GM18951 (cell line): ENCODE measurements around the gene OOSP3.
"Not testable (repeated sequence)": the region's sequence is repeated elsewhere in the genome, so short reads cannot be mapped to it uniquely, and the experiment has no call there.

ENCODE experiments used
- POLR2A ChIP-seq: IDR thresholded peaks from 4 replicates; pipeline ENCODE4 v1.6.1; 2011; ENCODE audit warnings: mild to moderate bottlenecking; ENCODE audit not compliant: insufficient read length, insufficient read depth; ENCODE audit errors: extremely low read depth
- in situ Hi-C: fragments of 300-500 bp; cut with MboI; formaldehyde crosslinking; loops from one replicate; pipeline ENCODE4 v1.12.0; 2022; ENCODE audit warnings: low sequenced_read_pairs, mixed read lengths, inconsistent platforms; ENCODE audit not compliant: unreplicated experiment

The OOSP3 gene

DNA sequence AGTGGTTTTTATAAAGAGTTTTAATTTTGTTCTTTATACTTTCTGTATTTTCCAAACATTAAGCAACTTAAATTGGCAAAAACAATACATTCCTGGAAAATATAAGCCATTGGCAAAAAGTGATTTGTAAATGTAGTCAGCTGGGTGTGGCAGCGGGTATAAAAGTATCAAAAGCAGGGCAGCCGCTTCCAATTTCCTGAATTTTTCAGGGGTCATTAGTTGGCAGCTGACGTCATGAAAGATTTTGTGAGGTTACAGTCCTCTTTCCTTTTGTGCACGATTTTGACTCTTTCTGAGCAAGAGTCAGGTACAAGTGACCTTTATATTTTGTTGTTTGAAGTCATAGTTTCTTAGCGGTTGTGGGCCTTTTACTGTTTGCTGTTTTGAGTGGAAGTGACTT is at the start of gene OOSP3:
TSS of gene OOSP3 (plus strand) at position 208 of the 400 bp plus-strand sequence. CDS start at position 235, 27 bp downstream.
- in situ Hi-C loops = no loop called here
- TF ChIP-seq POLR2A = no peak

DNA sequence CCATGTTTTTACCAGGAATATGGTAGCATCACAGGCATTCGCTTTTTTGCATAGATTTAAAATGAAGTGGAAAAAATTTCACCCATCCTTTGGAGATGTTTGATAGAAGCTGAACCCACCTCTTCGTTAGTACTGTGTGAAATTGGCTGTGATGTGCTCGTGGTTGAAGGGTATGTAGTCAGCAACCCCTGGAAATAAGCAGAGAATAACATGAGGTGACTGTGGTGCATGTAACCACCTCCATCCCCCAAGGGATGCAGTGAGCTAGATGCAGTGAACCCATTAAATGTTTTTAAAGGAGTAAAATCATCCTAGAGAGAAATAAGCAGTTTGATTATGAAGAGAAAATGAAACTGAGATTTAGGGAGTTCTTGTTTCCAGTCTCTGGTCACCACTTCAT is 49.2 kb upstream of the OOSP3 start:
- in situ Hi-C loops = no loop called here
- no peak for TF ChIP-seq POLR2A

DNA sequence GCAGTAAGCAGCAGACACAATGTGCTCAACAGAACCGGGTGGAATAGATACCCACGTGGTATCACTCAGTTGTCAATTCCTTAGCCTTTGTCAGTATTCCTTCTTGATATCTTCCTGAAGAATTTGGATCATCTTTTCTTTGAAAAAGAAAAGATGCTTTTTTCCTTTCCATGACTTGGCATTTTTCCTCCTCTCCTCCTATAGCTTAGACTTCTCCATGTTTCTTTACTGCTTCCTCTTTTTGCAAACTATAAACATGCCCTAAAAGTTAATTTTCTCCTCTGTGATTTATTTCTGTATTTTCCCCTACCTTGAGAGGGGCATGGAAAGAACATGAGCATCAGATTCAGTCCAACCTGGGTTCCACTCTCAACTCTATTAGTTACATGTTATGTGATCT is 45.0 kb upstream of the OOSP3 start:
- no peak for TF ChIP-seq POLR2A
- in situ Hi-C loops = no loop called here

DNA sequence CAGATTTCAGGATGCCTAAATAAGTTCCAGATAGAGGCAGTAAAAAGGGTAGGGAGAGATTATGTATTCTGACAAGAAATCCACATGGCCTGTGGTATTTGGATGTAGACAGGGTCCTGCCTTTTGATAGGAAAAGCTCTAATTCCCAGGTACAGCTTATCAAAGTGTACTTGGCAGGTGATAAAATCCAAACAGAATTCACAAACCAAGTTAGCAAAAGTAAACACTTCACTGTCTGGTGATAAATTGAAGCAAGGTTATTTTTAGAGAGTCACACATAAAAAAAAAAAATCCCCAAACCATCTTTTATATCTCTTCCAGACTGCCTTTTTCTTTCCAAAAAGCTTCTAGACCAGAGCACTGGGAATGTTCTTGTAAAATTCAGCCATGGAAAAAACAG is 39.0 kb upstream of the OOSP3 start:
- in situ Hi-C loops = no loop called here

GRCh38 chr11:59841514-59841913 is 37.1 kb upstream of the OOSP3 start:
- in situ Hi-C loops = no loop called here

More for the DNA sequence above, 39.0 kb upstream of the OOSP3 start:
- TF ChIP-seq POLR2A = no peak

GRCh38 chr11:59842316-59842715 is 36.3 kb upstream of the OOSP3 start:
- in situ Hi-C loops = no loop called here
- TF ChIP-seq POLR2A = no peak

More at GRCh38 chr11:59841514-59841913, 37.1 kb upstream of the OOSP3 start:
- no peak for TF ChIP-seq POLR2A

- in situ Hi-C loops = no loop called here
- no peak for TF ChIP-seq POLR2A
Measured at GRCh38 chr11:59845399-59845798, 33.2 kb upstream of the OOSP3 start, which contains the start of gene CBLIF. CBLIF (minus strand) TSS chr11:59845499; CDS start chr11:59845453, 46 bp downstream.

DNA sequence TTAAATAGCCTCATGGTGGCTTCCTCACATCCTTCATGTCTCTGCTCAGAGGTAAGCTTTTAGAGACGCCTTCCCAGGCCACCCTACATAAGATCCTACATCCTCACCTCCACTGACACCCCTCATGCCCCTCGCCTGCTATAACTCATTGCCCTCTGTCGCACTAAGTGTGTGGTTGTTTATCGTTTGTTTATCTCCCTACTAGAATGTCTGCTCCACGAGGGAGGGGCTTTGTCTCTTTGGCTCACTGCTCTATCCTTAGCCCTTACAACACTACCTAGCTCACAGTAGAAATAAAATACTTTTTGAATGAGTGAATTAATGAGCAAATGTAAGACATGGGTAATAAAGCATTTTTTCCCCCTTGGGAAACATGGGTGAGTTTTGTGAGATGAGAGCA is 32.0 kb upstream of the OOSP3 start:
- in situ Hi-C loops = no loop called here

DNA sequence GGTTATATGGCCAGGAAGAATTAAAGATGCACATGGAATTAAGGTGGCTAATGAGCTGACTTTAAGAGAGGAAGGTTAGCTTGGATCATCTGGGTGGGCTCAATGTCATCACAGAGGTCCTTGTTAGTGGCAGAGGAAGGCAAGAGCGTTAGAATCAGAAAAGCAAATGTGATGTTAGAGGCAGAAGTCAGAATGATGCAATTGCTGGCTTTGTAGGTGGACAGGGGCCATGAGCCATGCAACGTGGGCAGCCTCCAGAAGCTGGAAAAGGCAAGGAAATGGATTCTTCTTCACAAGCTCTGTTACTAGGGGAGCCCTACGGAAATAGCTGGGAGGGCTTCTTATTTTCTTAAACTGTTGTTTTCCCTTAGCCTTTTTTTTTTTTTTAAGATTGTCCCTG is 31.0 kb upstream of the OOSP3 start:
- in situ Hi-C loops = no loop called here
- TF ChIP-seq POLR2A = no peak

More for the DNA sequence above, 32.0 kb upstream of the OOSP3 start:
- no peak for TF ChIP-seq POLR2A

- in situ Hi-C loops = not testable (repeated sequence)
Measured at GRCh38 chr11:59848439-59848838, 30.1 kb upstream of the OOSP3 start.

DNA sequence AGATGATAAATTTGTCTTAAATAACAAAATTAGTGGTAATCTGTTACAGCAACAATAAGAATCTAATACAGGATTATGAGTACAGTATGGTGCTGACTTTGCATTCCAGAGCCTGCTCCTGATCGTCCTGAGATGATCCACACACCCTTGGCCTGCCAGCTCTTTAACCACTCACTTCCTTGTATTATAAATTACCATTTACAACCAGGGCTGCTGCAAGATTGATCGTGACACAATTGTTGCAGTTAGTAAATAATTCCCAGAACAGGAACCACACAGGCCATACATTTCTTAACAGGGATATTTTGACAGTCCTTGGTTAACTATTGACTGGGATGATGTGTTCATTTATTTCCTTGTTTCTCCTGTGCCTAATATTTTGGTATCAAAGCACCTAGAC is 29.5 kb upstream of the OOSP3 start:
- TF ChIP-seq POLR2A = no peak
- in situ Hi-C loops = no loop called here

- in situ Hi-C loops = not testable (repeated sequence)
Measured at GRCh38 chr11:59849551-59849950, 29.0 kb upstream of the OOSP3 start.

- in situ Hi-C loops = not testable (repeated sequence)
Measured at GRCh38 chr11:59851416-59851815, 27.2 kb upstream of the OOSP3 start.

GRCh38 chr11:59854871-59855270 is 23.7 kb upstream of the OOSP3 start:
- in situ Hi-C loops = no loop called here
- no peak for TF ChIP-seq POLR2A
